HL-60 (cell line): Measurements from ENCODE around the gene F5.

ENCODE experiments used
- DNase-seq, 2 experiments: peaks; one replicate each; pipeline ENCODE4 v3.0.0-alpha.2; 2010 to 2020; ENCODE audit warnings: low read depth in 1 of 2, low spot score in 1 of 2
- H3K27ac ChIP-seq: fragments of 250-450 bp; sonication (Bioruptor Pico); replicated peaks from 2 replicates; pipeline ENCODE4 v1.5.1; 2020; ENCODE audit warnings: mild to moderate bottlenecking, moderate library complexity
- H3K27me3 ChIP-seq: fragments of 250-450 bp; sonication (Bioruptor Pico); 2 replicates; pipeline ENCODE4 v1.5.1; 2021; ENCODE audit warnings: mild to moderate bottlenecking, moderate library complexity; ENCODE audit not compliant: insufficient read depth, poor library complexity, severe bottlenecking
- H3K4me3 ChIP-seq: replicated peaks from 2 replicates; pipeline ENCODE4 v1.5.1; 2011; ENCODE audit warnings: mild to moderate bottlenecking, control low read depth, low read length; ENCODE audit not compliant: insufficient read depth
- CTCF ChIP-seq: IDR thresholded peaks from one replicate; pipeline ENCODE4 v1.5.1; 2011; ENCODE audit warnings: low read length, control low read depth, inconsistent platforms; ENCODE audit not compliant: insufficient read depth
- GABPA ChIP-seq: IDR thresholded peaks from 2 replicates; pipeline ENCODE4 v1.6.1; 2012; ENCODE audit warnings: low read depth
- POLR2AphosphoS5 ChIP-seq: IDR thresholded peaks from 2 replicates; pipeline ENCODE4 v1.6.1; 2012; ENCODE audit warnings: low read depth
- REST ChIP-seq: IDR thresholded peaks from 2 replicates; pipeline ENCODE4 v1.6.1; 2012; ENCODE audit warnings: low read depth; ENCODE audit not compliant: insufficient replicate concordance
- SPI1 ChIP-seq: IDR thresholded peaks from 2 replicates; pipeline ENCODE4 v1.6.1; 2012; ENCODE audit warnings: low read depth, mild to moderate bottlenecking, borderline replicate concordance

The F5 gene

GRCh38 chr1:169484683-169485430, 101.4 kb downstream of the F5 start:
- peak in 1 of 2 experiments; percentile 42 for DNase-seq

GRCh38 chr1:169484101-169484500, 102.2 kb downstream of the F5 start:
- H3K27me3 ChIP-seq: no peaks in the 10 kb centered on the region
- peak overlapping the region; percentile 83 for H3K4me3 ChIP-seq
- H3K27ac ChIP-seq: peak overlapping the region; percentile 83
- no peak for DNase-seq
- TF ChIP-seq SPI1: no peak
- TF ChIP-seq CTCF: no peak
- no peak for TF ChIP-seq REST
- TF ChIP-seq GABPA: no peak
- no peak for TF ChIP-seq POLR2AphosphoS5

More at GRCh38 chr1:169484683-169485430, 101.4 kb downstream of the F5 start:
- H3K27ac ChIP-seq: peak overlapping the region; percentile 83
- H3K4me3 ChIP-seq: peak overlapping the region; percentile 83
- no peaks in the 10 kb centered on the region for H3K27me3 ChIP-seq
- no peak for TF ChIP-seq GABPA
- peak; percentile 23; the same call in 1 of the 2 replicates for TF ChIP-seq POLR2AphosphoS5

GRCh38 chr1:169483500-169483966, 102.7 kb downstream of the F5 start:
- DNase-seq: peak in 1 of 2 experiments; percentile 40
- no peak for TF ChIP-seq POLR2AphosphoS5
- TF ChIP-seq SPI1: no peak
- TF ChIP-seq GABPA: no peak
- TF ChIP-seq CTCF: no peak
- TF ChIP-seq REST: no peak
- Histone ChIP-seq H3K27ac (peak overlapping the region; percentile 83), H3K27me3 (no peaks in the 10 kb centered on the region), H3K4me3 (peak overlapping the region; percentile 83)

GRCh38 chr1:169479363-169480066, 106.8 kb downstream of the F5 start:
- H3K4me3 ChIP-seq: no peak overlapping the region
- DNase-seq: no peak
- TF ChIP-seq CTCF: no peak
- TF ChIP-seq POLR2AphosphoS5: no peak
- no peak for TF ChIP-seq SPI1
- TF ChIP-seq REST: no peak
- TF ChIP-seq GABPA: no peak
- no peak overlapping the region for H3K27ac ChIP-seq
- H3K27me3 ChIP-seq: no peaks in the 10 kb centered on the region
